ENCODE data around the gene TMEM97. TPM values are rescaled to one million over a fixed set of nuclear protein-coding genes. Genes with fewer than 3 reads are reported as not detected.
"Not testable (repeated sequence)": the region's sequence is repeated elsewhere in the genome, so short reads cannot be mapped to it uniquely, and the experiment has no call there.

TMEM97 gene
- total RNA-seq, 1 donor from 2014 or later: 24.6 TPM

- DNase-seq: no peak
These were observed 19.2 kb downstream of the TMEM97 start for GRCh38 chr17:28338056-28338768.

GRCh38 chr17:28338769-28339212, 19.8 kb downstream of the TMEM97 start:
- DNase-seq: not testable (repeated sequence)

DNA sequence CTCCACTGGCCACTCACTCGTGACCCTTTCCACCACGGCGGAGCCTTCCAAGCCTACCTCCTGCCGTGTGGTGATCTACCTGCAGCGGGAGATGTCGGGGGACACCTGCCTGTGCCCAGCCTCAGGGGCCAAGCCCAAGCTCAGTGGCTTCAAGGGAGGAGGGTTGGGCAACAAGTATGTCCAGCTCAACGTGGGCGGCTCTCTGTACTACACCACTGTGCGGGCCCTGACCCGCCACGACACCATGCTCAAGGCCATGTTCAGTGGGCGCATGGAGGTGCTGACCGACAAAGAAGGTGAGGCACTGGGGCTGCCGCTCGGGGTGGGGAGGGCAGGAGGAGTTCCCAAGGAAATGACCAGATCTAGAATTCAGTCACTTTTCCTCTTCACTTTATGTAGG, 20.4 kb downstream of the TMEM97 start:
- no peak for DNase-seq

- DNase-seq: no peak
These were observed 21.4 kb downstream of the TMEM97 start for GRCh38 chr17:28340374-28340773.

DNA sequence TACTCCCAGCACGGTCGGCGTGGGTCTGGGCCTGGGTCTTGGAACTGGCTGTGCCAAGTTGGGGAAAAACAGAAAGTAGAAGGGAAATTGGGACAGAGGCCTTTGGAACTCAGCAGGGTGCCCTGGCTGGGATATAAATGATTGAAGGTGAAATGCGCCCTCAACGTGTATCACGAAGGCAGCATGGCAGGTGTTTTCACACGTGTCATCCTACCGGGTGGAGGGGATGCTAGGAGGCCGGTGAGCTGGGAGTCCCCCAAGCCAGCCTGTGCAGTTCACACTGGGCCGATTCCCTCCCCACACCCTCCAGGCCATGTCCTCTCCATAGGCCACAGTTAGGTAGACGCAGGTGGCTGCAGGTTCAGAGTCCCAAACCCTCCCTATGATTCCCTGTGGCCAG, 22.5 kb downstream of the TMEM97 start:
- DNase-seq: no peak

- no peak for DNase-seq
These were observed 23.3 kb downstream of the TMEM97 start for GRCh38 chr17:28342313-28342712.

DNA sequence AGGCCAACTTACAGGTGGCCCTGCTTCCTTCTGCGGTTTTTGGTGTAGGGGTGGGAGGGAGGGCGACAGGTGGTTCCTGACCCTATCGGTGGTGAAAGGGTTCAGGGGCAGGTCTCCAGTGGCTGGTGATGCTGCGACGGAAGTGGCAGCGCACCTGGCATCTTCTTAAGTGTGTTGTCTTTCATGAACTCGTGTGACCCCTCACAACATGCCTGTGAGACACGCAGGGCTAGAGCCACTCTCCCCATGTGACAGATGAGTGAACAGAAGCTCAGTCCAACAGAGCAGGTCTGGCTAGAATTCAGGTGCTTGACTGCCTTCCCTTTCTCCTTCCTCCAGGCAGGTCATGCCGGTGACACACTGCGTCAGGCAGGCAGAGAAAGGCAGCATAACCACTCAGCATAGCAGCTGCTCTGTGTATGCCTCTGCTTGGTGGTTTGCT, 24.5 kb downstream of the TMEM97 start:
- no peak for DNase-seq

- no peak for DNase-seq
These were observed 25.0 kb downstream of the TMEM97 start for GRCh38 chr17:28344011-28344410.

GRCh38 chr17:28344435-28344901, 25.5 kb downstream of the TMEM97 start:
- no peak for DNase-seq

DNA sequence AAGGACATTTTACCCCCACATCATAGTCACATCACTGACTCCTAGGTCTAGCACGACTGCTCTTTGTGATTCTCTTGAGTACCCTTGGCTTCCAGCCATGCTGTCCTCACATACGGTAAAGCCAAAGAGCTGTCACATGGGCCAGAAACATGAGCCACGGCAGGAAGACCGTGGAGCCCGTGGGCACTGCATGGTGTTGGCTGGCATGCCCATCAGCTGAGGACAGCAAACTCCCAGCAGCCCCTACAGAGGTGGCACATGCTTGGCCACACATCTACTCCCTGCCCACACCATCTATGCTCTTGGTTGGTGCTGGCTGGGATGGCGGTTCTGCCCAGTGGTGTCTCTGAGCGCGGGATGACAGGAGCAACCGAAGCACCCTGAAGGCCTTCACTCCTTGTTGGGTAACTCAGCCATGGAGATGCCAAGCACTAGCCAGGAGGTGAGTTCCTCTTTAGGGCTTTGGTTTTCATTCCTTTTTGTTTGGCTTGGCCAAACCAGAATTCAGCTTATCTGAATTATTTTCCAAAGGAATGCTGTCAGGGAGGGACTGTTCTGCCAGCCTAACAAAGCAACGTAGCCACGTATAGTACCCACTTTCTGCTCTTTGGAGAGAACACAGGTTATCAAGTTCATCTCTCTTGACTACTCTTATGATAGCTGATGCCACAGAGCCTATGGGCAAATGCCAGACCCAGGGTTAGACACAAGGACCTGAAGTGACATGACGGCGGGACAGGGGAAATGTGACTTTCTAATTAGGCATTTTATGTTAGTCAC, 26.6 kb downstream of the TMEM97 start:
- no peak for DNase-seq

GRCh38 chr17:28346199-28346580, 27.2 kb downstream of the TMEM97 start:
- DNase-seq: no peak

DNA sequence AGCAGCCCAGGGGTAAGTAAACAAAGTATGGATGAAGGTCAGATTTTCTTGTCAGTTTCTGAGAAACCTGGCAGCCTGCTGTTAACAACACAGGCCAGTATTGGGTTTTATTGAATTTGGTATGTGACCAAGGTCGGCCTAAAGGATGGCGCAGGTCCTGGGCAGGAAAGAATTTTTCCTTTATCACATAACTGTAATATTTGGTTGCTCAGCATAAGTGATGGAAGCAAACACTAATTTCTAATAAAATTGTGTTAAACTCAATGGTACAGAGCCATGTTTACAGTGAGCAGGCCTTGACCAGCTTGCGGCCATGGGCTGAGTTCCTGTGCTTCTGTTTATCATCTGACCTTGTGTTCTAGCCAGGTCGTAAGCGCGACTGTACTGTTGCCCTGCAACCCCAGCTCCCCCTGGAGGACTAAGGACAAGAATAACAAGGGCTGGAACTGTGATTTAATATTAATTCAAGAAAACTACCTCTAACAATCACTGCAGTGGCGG, 27.8 kb downstream of the TMEM97 start:
- DNase-seq: no peak

DNA sequence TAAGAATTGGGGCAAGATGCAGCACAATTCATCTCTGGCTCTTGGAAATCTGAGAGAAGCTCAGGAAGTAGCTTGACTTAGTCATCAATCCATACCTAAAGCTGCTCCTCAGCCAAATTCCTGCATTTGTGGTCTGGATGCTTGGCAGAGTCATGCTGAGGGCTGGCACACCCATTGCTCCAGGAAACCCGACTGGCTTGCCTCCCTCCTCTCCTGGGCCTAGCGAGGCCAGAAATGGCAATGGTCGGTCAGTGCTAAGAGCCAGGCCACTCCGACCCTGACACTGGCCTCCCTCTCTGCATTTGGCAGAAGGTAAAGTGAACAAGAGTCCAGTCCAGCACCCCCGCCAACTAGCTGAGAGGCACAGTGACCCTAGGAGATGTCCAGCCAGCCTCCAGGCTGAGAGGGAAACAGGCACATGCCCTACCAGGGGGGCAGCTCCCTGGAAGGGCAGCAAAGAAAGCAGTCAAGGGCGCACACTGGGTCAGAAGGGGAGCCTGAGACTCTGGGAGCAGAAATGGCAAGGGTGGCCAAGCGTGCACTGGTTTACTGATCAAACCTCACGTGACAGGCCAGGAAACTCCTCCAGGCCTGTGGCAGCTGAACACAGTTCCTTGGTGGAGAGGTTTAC, 28.4 kb downstream of the TMEM97 start:
- DNase-seq: no peak

DNA sequence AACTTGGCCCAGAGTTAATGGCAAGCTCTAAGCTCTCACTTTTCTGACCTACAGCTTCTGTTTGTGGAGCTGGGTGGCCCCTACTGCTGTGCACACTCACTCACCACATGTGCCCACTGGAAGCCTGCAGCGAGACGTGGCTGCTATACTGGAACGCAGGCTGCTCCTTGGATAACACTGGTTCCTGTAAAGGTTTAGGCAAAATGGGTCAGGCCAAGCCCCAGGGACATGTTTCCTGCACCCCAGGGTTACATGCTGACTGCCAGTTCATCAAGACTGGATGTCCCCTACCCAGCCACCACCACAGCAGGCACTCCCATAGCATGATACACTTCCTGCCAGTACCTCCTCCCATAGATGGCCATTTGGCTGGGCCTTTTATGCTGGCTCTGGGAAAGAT, 30.0 kb downstream of the TMEM97 start:
- DNase-seq: no peak

DNA sequence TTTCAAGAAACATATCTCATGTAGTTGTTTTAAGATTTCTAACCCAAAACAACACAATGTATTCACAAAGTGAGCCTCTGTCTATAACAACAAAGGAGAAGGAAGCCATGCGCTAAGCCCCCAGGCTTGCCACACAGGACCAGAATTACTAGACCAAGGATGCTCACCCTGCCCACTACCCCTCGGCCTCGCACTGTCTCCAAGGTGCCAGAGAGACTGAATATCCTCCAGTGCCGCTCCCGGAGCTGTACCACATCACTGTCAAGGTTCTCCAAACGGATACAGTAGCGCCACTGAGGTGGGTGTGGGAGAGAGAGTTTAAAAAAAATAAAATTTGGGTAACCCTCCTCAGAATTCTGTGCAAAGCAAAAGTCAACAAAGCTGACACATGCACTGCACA, 31.3 kb downstream of the TMEM97 start:
- DNase-seq: no peak

DNA sequence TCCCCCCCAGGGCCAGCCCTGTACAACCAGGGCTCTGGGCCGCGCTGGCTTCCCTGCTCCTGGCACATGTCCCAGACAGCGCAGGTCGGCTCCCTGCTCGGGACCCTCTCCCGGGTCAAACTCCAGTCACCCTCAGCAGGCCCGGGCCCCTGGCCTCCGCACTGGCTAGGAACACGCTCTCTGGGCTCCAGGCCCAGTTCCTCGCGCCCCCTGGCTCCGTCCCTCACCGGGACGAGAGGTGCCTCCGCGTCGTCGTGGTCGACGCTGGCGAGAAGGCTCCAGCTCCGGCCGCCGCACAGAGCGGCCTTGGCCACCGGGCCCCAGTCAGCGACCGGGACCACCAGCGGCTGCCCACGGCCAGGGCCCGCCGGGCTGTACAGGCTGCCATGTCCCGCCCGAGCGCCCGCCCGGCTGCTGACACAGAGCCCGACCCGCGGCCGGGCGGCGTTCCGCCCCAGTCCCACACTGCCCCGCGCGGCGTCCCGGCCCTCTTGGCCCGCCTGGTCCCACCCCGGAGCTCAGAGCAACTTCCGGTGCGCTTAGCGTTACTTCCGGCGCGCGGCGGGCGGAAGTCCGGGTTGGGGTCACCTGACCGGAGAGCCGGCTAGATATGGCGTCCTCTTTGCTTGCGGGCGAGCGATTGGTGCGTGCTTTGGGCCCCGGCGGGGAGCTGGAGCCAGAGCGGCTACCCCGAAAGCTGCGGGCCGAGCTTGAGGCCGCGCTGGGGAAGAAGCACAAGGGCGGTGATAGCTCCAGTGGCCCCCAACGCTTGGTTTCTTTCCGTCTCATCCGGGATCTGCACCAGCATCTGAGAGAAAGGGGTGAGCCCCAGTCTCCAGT, 38.3 kb downstream of the TMEM97 start, which contains the start of gene POLDIP2:
Gene POLDIP2, minus strand, starts transcription at position 467 of the 840 bp plus-strand sequence. Its CDS starts 79 bp downstream, at position 388.
- peak; percentile 95 for DNase-seq

DNA sequence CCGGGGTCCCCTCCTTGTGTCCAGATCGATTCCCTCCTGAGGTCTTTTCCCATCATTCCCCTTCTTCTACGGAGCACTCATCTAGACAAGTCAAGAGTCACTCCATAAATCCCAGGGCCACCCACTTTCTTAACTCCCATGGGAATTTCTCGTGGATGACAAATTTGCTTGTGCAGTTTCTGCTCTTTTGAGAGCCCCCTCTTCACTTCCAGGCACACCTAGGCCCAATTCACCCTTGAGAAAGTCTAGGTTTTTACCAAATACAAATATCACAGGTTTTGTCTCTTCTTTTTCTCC, 38.8 kb downstream of the TMEM97 start:
- DNase-seq: no peak

DNA sequence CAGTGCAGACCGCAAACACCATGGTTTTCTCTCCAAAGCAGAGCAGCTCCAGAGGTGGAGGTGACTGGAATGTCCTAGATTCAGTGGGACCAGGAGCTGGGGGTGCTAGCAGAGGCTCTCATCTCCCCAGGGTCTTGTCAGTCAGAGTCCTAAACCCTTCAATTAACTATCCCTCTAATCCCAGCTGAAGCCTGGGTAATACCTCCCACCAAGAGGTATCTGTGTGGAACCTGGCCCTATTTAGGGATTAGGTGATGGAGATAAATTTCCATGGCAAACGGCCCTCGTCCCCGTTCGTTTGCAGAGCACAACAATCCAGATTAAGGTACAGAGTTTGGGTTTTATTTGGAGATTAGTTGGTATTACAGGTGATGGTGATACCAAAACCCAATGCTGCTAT, 44.2 kb downstream of the TMEM97 start:
- DNase-seq: no peak

DNA sequence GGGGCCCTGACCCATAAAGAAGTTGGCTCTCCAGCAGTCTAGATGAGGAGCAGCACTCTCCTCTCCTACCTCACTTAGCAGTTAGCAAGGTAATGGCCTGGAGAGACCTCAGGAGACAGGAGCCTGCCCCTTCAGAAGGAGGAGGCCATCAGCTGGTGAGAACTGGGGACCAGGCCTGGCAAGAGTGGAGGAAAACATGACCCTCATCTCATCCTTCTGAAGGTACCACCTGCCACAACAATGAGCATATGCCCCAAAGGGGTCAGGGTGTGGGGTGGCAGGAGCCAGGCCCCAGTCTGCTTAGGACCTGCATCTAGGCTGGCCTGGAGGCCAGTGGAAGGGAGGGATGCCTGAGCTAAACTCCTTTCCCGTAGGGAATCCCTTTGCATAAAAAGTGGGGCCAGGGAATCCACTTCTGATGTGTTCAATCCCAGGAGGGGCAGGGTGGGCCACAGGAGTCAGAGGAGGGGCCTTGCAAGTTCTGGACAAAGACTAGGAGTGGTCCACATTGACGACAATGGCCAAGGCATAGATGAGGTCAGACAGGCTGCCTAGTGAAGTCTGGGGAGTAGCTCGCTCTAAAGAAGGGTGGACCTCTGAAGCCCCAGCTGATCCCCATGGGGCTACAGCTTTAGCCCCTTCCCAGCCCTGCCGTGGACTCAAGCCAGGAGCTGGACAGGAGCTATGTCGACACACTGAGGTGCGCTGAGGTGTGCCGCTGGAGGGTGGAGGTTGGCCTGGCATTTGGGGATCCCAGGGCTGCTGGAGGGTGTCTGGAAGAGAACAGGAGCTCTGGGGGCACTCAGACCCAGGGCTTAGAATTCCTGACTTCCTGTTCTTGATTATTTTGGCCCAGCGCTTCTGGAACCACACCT, 45.0 kb downstream of the TMEM97 start:
- no peak for DNase-seq

GRCh38 chr17:28364665-28365363, 45.8 kb downstream of the TMEM97 start, which contains the start of gene SEBOX:
SEBOX (minus strand) TSS chr17:28365199; CDS start chr17:28365151, 48 bp downstream.
- no peak for DNase-seq

All from occipital lobe (tissue), 2 donors.